CD4-positive, CD25-positive, alpha-beta regulatory T cell (primary cell): ENCODE measurements around the gene DNAJC5. TPM values are rescaled to one million over a fixed set of nuclear protein-coding genes. Genes with fewer than 3 reads are reported as not detected.

Experiments used
- ATAC-seq, 2 donors: fragments of 150-1000 bp; cut with Tn5 transposase; one replicate each; pipeline ENCODE4 v1.10.0; 2021; ENCODE audit warnings: low read depth in 2 of 2, moderate number of reproducible peaks in 2 of 2, moderate library complexity in 1 of 2
- DNase-seq, 3 donors: peaks; one replicate each; pipeline versions ENCODE4 v3.0.0 to v3.0.0-alpha.2; 2012 to 2022; ENCODE audit warnings: mixed read lengths in 1 of 3
- H3K27ac ChIP-seq: one replicate; pipeline ENCODE4 v1.7.0; 2013; ENCODE audit warnings: mild to moderate bottlenecking, low read length; ENCODE audit not compliant: insufficient read depth, poor library complexity, severe bottlenecking
- H3K27me3 ChIP-seq: one replicate; pipeline ENCODE4 v1.7.0; 2013; ENCODE audit warnings: low read length; ENCODE audit not compliant: control insufficient read depth, insufficient read depth
- H3K36me3 ChIP-seq: one replicate; pipeline ENCODE4 v1.7.0; 2013; ENCODE audit warnings: mild to moderate bottlenecking, low read length, moderate library complexity; ENCODE audit not compliant: control insufficient read depth, insufficient read depth
- H3K4me1 ChIP-seq: 2 replicates; pipeline ENCODE4 v1.7.0; 2013; ENCODE audit warnings: mild to moderate bottlenecking, low read length; ENCODE audit not compliant: insufficient read depth, control insufficient read depth, poor library complexity, severe bottlenecking
- H3K4me3 ChIP-seq: one replicate; pipeline ENCODE4 v1.7.0; 2013; ENCODE audit warnings: low read depth, mild to moderate bottlenecking, low read length, moderate library complexity
- H3K9me3 ChIP-seq, 2 experiments: 1 replicate in 1 of 2; 2 replicates in 1 of 2; pipeline ENCODE4 v1.7.0; 2013; ENCODE audit warnings: low read length in 2 of 2, mild to moderate bottlenecking in 1 of 2, moderate library complexity in 1 of 2; ENCODE audit not compliant: control insufficient read depth in 2 of 2
- H3K27ac Mint-ChIP-seq, 3 donors: one replicate each; pipeline ENCODE4 v1.8.0; 2020 to 2022; ENCODE audit warnings: mild to moderate bottlenecking in 3 of 3, mixed read lengths in 3 of 3, moderate library complexity in 2 of 3
- H3K27me3 Mint-ChIP-seq: one replicate; pipeline ENCODE4 v1.8.0; 2022; ENCODE audit warnings: mild to moderate bottlenecking, mixed read lengths
- H3K36me3 Mint-ChIP-seq: one replicate; pipeline ENCODE4 v1.8.0; 2020; ENCODE audit warnings: mixed read lengths
- H3K4me1 Mint-ChIP-seq, 4 donors: one replicate each; pipeline ENCODE4 v1.8.0; 2020 to 2022; ENCODE audit warnings: mixed read lengths in 4 of 4, mild to moderate bottlenecking in 1 of 4
- H3K4me3 Mint-ChIP-seq, 4 donors: one replicate each; pipeline ENCODE4 v1.8.0; 2020 to 2022; ENCODE audit warnings: mild to moderate bottlenecking in 4 of 4, mixed read lengths in 4 of 4, moderate library complexity in 3 of 4
- H3K9me3 Mint-ChIP-seq, 7 donors: one replicate each; pipeline ENCODE4 v1.8.0; 2020 to 2022; ENCODE audit warnings: mixed read lengths in 7 of 7, mild to moderate bottlenecking in 3 of 7, moderate library complexity in 2 of 7
- polyA plus RNA-seq, 4 donors: library from polyadenylated mRNA; unstranded; fragments of 300-500 nt; fragmentation: Illumina TruSeq; gene quantifications; one replicate each; pipeline ENCODE4 v1.2.3, GENCODE V29; 2021
- total RNA-seq: library from RNA; stranded (reverse); gene quantifications from one replicate; pipeline ENCODE4 v1.2.3, GENCODE V29; 2022

Gene DNAJC5
- total and polyA plus RNA-seq, 5 donors from 2014 or later, result 5.0 to 34.9 (median 6.1) TPM

DNA sequence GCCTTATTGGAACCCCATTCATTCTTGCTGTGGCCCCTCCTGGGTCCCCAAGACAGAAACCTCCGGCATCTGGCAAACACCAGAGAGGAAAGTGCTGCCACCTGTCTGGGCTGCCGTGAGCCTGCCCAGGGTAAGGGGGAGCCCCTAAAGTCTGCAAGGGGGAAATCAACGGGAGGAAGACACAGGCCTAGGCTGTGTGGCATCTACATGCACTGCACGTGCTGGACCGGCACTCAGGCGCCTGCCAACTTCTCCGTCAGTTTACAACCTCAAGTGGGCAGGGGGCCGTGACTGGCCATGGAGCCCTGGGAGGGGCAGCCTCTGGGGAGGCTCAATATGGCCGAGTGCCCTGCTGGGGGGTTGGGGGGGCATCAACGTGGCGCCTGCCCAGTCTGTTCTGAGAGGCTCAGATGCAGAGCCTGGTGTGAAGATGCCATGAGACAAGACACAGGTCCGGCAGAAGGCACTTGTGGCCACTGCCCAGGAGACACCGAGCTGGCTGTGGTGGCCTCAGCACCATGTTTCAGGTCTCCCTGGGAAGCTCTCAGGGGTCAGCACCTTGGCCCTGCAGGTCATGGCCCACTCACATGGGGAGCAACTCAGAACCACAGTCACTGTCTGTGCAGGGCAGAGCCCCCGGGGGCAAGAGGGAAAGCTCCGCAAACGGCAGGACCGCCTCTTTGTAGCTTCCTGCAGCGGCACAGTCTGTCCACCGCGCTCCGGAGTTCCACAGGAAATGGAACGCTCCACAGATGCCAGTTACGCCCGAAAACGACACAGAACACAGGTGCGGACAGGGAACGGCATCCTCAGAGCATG, 52.9 kb downstream of the DNAJC5 start:
- H3K4me3 ChIP-seq, result peak overlapping the region; percentile 55
- H3K36me3 ChIP-seq, result peaks cover 25% of the 10 kb centered on the region
- peak overlapping the region; percentile 85 for H3K27ac ChIP-seq
- Mint-ChIP-seq H3K9me3 (peaks cover 0 to 2% (median 0%) of the 10 kb centered on the region in 7 donors), H3K4me3 (peak overlapping the region; percentile 88 to 97 (median 92)), H3K4me1 (peaks cover 0 to 49% (median 21%) of the 10 kb centered on the region in 4 donors), H3K36me3 (peaks cover 3% of the 10 kb centered on the region), H3K27ac (peak overlapping the region; percentile 95 to 96 (median 96)), H3K27me3 (no peaks in the 10 kb centered on the region)
- no peaks in the 10 kb centered on the region for H3K27me3 ChIP-seq
- peak in 2 of 3 donors; percentile 30 to 51 for DNase-seq
- peaks cover 35% of the 10 kb centered on the region for H3K4me1 ChIP-seq
- ATAC-seq, result peak; percentile 27 to 39
- no peaks in the 10 kb centered on the region for H3K9me3 ChIP-seq

DNA sequence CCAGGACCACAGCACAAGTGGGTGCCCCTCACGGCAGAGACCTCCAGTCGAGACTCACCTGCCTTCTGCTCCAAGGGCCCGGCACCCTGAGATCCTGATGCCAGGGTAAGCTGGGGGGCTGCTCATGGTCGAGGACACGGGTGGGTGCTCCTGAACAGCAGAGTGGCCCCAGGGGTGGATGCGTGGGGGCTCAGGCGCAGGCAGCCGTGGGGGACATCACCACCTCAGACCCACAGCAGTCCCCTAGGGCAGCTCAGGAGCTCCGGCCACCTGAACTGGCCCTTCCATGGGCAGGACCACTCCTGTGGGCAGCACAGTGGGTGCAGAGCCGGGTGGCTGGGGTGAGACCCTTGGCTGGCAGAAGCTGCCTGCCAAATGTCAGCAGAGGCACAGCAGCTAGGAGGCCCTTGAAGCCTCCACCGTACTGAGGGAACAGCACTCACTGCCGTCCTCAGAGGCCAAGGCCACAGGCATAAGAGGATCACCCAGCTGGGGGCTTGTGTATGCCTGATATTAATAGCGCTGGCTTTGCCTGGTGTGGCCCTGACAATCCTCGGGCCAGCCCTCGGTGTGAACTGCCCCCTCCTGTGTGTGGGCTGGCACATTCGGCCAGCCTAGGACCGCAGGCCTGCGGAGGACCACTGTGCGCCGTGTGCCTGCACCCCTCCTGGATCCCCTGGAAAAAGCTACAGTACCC, 55.9 kb downstream of the DNAJC5 start:
- Histone ChIP-seq H3K9me3 (no peaks in the 10 kb centered on the region), H3K36me3 (peaks cover 5% of the 10 kb centered on the region), H3K27me3 (no peaks in the 10 kb centered on the region), H3K4me1 (peaks cover 51% of the 10 kb centered on the region), H3K4me3 (no peak overlapping the region), H3K27ac (no peak overlapping the region)
- Mint-ChIP-seq H3K36me3 (no peaks in the 10 kb centered on the region), H3K4me1 (peaks cover 0 to 63% (median 34%) of the 10 kb centered on the region in 4 donors), H3K27ac (peak overlapping the region in 1 of 3 donors; percentile 36), H3K9me3 (peaks cover 0 to 2% (median 0%) of the 10 kb centered on the region in 7 donors), H3K27me3 (no peaks in the 10 kb centered on the region), H3K4me3 (peak overlapping the region in 1 of 4 donors; percentile 19)
- no peak for DNase-seq
- ATAC-seq, result no peak

DNA sequence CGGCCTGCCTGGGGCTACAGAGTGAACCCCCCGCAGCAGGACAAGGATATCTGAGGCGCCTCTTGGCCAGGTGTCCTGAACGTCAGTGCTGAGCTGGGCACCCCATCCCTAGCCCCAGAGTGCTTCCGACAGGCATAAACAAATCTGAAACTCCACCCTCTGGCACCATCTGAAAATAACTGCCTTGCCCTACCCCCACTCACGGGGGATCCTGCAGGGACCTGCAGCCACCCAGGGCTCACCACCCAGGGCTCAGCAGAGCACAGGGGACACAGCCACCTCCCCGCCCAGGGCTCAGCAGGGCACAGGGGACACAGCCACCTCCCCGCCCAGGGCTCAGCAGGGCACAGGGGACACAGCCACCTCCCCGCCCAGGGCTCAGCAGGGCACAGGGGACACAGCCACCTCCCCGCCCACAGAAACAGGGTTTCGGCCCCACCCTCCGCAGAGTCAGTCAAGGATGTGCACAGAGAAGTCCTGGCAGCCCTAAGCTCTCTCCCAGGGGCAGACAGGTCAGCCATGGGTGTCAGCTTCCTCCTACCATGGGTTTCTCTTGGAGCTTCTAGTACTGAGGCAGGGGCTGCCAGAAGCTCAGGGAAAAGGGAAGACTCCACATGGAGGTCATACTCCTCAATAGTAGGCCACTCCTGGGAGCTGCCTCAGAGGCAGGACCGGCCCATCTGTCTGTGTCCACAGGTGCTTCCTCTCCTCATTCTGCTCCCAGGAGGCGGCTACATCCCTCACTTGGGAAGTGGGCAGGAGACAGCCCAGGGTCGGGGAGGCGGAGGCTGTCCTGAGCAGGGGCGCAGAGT, 56.7 kb downstream of the DNAJC5 start:
- no peaks in the 10 kb centered on the region for H3K36me3 Mint-ChIP-seq
- H3K27ac Mint-ChIP-seq, result peak overlapping the region in 1 of 3 donors; percentile 36
- peaks cover 0 to 63% (median 34%) of the 10 kb centered on the region in 4 donors for H3K4me1 Mint-ChIP-seq
- H3K27me3 Mint-ChIP-seq, result no peaks in the 10 kb centered on the region
- H3K4me3 Mint-ChIP-seq, result peak overlapping the region in 1 of 4 donors; percentile 19
- Histone ChIP-seq H3K9me3 (no peaks in the 10 kb centered on the region), H3K27ac (no peak overlapping the region), H3K4me1 (peaks cover 53% of the 10 kb centered on the region), H3K4me3 (no peak overlapping the region), H3K27me3 (no peaks in the 10 kb centered on the region), H3K36me3 (no peaks in the 10 kb centered on the region)
- ATAC-seq, result no peak
- H3K9me3 Mint-ChIP-seq, result peaks cover 0 to 2% (median 0%) of the 10 kb centered on the region in 7 donors
- DNase-seq, result no peak

DNA sequence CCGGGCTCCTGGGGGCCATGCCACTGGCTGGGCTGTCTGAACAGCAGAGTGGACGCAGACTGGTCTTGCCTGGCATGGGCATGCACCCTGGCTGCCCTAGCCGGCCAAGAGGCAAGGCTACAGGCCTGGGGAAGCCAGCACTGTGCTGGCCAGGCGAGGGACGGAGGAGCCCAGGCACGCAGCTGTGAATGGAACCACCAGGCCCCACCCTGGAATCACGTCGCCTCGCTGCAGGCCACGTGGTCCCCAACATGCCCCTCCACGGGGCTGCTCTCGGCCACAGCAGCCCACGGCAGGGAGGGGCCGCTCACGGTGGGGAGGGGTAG, 57.2 kb downstream of the DNAJC5 start:
- H3K27me3 Mint-ChIP-seq, result no peaks in the 10 kb centered on the region
- no peaks in the 10 kb centered on the region for H3K9me3 ChIP-seq
- peaks cover 56% of the 10 kb centered on the region for H3K4me1 ChIP-seq
- ATAC-seq (no peak), DNase-seq (no peak)
- no peaks in the 10 kb centered on the region for H3K27me3 ChIP-seq
- no peak overlapping the region for H3K27ac Mint-ChIP-seq
- no peak overlapping the region for H3K27ac ChIP-seq
- H3K4me3 ChIP-seq, result no peak overlapping the region
- H3K9me3 Mint-ChIP-seq, result peaks cover 0 to 2% (median 0%) of the 10 kb centered on the region in 7 donors
- H3K4me1 Mint-ChIP-seq, result peaks cover 0 to 61% (median 31%) of the 10 kb centered on the region in 4 donors
- H3K4me3 Mint-ChIP-seq, result no peak overlapping the region
- H3K36me3 Mint-ChIP-seq, result no peaks in the 10 kb centered on the region
- H3K36me3 ChIP-seq, result no peaks in the 10 kb centered on the region

DNA sequence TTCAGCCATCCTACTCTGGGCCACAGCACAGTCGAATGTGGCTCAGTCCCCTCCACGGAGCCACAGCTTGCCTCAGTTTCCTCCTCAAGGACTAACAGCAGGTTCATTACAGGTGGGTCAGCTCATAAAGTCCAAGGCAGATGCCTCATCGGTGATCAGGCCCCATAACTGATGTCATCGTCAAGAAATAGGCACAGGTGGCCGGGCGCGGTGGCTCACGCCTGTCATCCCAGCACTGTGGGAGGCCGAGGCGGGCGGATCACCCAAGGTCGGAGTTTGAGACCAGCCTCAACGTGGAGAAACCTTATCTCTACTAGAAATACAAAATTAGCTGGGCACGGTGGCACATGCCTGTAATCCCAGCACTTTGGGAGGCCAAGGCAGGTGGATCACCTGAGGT, 57.8 kb downstream of the DNAJC5 start:
- H3K36me3 Mint-ChIP-seq, result no peaks in the 10 kb centered on the region
- ATAC-seq (no peak), DNase-seq (no peak)
- no peak overlapping the region for H3K4me3 ChIP-seq
- H3K27ac Mint-ChIP-seq, result peak overlapping the region in 2 of 3 donors; percentile 63 to 67
- peaks cover 0 to 2% (median 0%) of the 10 kb centered on the region in 7 donors for H3K9me3 Mint-ChIP-seq
- no peaks in the 10 kb centered on the region for H3K27me3 Mint-ChIP-seq
- no peak overlapping the region for H3K27ac ChIP-seq
- H3K27me3 ChIP-seq, result no peaks in the 10 kb centered on the region
- H3K4me1 Mint-ChIP-seq, result peaks cover 0 to 60% (median 28%) of the 10 kb centered on the region in 4 donors
- peak overlapping the region in 3 of 4 donors; percentile 36 to 89 (median 81) for H3K4me3 Mint-ChIP-seq
- no peaks in the 10 kb centered on the region for H3K36me3 ChIP-seq
- no peaks in the 10 kb centered on the region for H3K9me3 ChIP-seq
- H3K4me1 ChIP-seq, result peaks cover 56% of the 10 kb centered on the region

DNA sequence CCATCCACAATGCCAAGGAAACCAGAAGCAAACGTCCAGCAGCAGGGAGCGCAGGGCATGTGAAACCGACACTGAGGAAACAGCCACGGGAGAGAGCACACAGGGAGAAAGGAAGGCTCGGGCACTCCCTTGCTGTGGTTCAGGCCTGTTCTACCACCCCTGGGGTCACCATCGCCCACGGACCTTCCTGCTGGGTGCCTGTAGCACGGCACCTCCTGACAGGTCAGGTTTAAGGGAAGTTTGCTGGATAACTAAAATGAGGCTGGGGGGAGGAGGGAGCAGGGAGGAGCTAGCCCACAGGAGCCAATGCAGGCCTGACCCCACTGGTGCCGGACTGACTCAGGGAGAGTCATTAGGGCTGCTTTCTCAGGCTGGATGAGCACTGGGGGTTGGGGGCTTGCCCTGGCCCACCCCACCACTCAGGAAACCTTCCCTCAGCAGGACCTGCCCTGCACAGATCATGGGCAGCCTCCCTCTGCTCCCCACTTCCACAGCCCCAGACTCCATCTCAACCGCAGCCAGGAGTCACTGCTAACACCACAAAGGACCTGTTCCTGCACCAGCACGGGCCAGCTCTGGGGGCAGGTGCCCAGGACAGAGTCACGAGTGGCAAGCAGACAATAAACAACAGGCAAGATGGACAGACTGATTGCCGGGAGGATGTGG, 59.0 kb downstream of the DNAJC5 start:
- H3K9me3 ChIP-seq, result no peaks in the 10 kb centered on the region
- peaks cover 49% of the 10 kb centered on the region for H3K4me1 ChIP-seq
- no peaks in the 10 kb centered on the region for H3K36me3 Mint-ChIP-seq
- ATAC-seq (no peak), DNase-seq (no peak)
- H3K27ac Mint-ChIP-seq, result peak overlapping the region in 2 of 3 donors; percentile 35 to 79
- no peaks in the 10 kb centered on the region for H3K27me3 ChIP-seq
- peak overlapping the region; percentile 69 to 89 (median 76) for H3K4me3 Mint-ChIP-seq
- no peaks in the 10 kb centered on the region for H3K9me3 Mint-ChIP-seq
- no peak overlapping the region for H3K27ac ChIP-seq
- no peaks in the 10 kb centered on the region for H3K27me3 Mint-ChIP-seq
- H3K4me1 Mint-ChIP-seq, result peaks cover 0 to 51% (median 18%) of the 10 kb centered on the region in 4 donors
- no peak overlapping the region for H3K4me3 ChIP-seq
- no peaks in the 10 kb centered on the region for H3K36me3 ChIP-seq

DNA sequence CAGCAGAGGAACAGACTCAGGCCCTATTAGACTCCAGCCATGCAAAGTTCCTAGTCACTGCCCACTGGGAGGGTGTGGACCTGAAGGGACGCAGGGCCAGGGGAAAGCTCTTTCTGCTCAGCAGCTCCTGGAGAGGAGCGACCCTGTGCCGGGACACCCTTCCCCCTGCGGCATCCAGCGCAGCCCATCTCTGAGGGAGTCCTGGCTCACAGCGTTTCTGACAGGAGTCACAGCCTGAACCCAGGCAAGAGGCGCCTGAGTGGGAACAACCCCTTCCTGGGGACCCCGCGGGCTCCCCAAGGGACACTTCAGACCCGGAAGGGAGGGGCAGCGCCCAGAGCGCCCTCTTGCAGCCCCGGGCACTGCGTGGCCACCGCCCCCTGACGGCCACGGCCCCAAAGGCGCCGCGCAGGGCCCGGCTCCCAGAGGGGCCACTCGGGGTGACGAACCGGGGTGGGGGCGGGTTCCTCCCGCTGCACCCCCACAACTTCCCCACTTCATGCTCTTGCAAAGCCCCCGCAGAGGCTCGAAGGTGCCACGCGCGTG, 60.4 kb downstream of the DNAJC5 start:
- Histone ChIP-seq H3K4me3 (peak overlapping the region; percentile 51), H3K27me3 (no peaks in the 10 kb centered on the region), H3K9me3 (no peaks in the 10 kb centered on the region), H3K36me3 (no peaks in the 10 kb centered on the region), H3K27ac (peak overlapping the region; percentile 74), H3K4me1 (peaks cover 37% of the 10 kb centered on the region)
- peaks cover 0 to 38% (median 15%) of the 10 kb centered on the region in 4 donors for H3K4me1 Mint-ChIP-seq
- H3K27ac Mint-ChIP-seq, result peak overlapping the region in 1 of 3 donors; percentile 73
- no peaks in the 10 kb centered on the region for H3K27me3 Mint-ChIP-seq
- no peaks in the 10 kb centered on the region for H3K36me3 Mint-ChIP-seq
- H3K9me3 Mint-ChIP-seq, result no peaks in the 10 kb centered on the region
- peak in 2 of 3 donors; percentile 34 to 54 for DNase-seq
- peak overlapping the region; percentile 81 to 89 (median 82) for H3K4me3 Mint-ChIP-seq
- no peak for ATAC-seq
